ENCODE results near the gene ABL1.

ABL1 gene

DNA sequence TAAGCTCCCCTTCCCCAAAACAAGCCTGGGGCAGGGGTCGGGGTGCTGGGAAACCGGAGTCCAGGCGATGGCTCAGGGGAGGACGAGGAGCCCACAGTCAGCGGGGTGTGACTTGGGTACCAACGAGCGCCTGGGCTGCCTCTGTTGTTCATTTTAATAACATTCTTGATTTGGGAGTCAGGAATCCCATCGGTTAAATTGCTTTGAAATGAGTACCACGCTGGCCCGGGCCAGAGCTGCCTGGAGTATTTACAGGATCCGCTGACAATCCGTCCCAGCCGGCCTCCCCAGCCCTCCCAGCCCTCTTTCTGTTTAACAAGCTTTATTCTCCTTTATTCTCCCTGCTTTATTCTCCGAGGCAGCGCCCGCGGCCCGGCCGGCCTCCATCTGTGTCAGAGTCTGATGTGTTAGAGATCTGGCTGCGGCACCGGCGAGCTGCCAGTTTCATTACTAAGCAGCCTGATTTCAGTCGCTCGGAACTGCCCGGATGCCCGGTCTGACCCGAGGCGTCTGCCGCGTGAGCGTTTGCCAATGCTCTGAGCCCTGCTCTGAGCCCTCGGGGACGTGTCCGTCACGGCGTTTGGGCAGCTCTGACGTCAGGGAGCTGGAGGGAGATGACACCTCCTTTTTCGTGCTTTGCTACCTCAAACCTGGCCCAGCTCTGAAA lies 78.0 kb downstream of the ABL1 start:
- H3K4me3 ChIP-seq (ENCODE audit: low read length) = no peak overlapping the region
- peaks cover 1% of the 10 kb centered on the region; the same call in 1 of the 2 replicates for H3K4me1 ChIP-seq (ENCODE audit: control insufficient read depth, insufficient read depth, low read length)
- no CpG with 5 or more reads among the region's 38 CpGs for WGBS (ENCODE audit: insufficient coverage, insufficient read length)
- no peak for DNase-seq (ENCODE audit: low read depth, low spot score)
- H3K36me3 ChIP-seq (ENCODE audit: control insufficient read depth, insufficient read depth, low read length) = no peaks in the 10 kb centered on the region
- H3K27ac ChIP-seq (ENCODE audit: low read length) = no peak overlapping the region
- no peaks in the 10 kb centered on the region for H3K27me3 ChIP-seq (ENCODE audit: control insufficient read depth, insufficient read depth, low read length)
- H3K9me3 ChIP-seq (ENCODE audit: control insufficient read depth, insufficient read depth, low read length) = no peaks in the 10 kb centered on the region

- no peak overlapping the region for H3K27ac ChIP-seq (ENCODE audit: low read length)
- no peak for DNase-seq (ENCODE audit: low read depth, low spot score)
- WGBS (ENCODE audit: insufficient coverage, insufficient read length) = no CpG with 5 or more reads among the region's 23 CpGs
- no peaks in the 10 kb centered on the region for H3K27me3 ChIP-seq (ENCODE audit: control insufficient read depth, insufficient read depth, low read length)
- peaks cover 1% of the 10 kb centered on the region; the same call in 1 of the 2 replicates for H3K4me1 ChIP-seq (ENCODE audit: control insufficient read depth, insufficient read depth, low read length)
- no peak overlapping the region for H3K4me3 ChIP-seq (ENCODE audit: low read length)
- no peaks in the 10 kb centered on the region for H3K9me3 ChIP-seq (ENCODE audit: control insufficient read depth, insufficient read depth, low read length)
- H3K36me3 ChIP-seq (ENCODE audit: control insufficient read depth, insufficient read depth, low read length) = no peaks in the 10 kb centered on the region
Observed at GRCh38 chr9:130913599-130914416, 78.8 kb downstream of the ABL1 start.

- WGBS (ENCODE audit: insufficient coverage, insufficient read length) = no CpG with 5 or more reads among the region's 24 CpGs
- no peak for DNase-seq (ENCODE audit: low read depth, low spot score)
- H3K4me3 ChIP-seq (ENCODE audit: low read length) = no peak overlapping the region
Observed at GRCh38 chr9:130914417-130915095, 79.5 kb downstream of the ABL1 start.

DNA sequence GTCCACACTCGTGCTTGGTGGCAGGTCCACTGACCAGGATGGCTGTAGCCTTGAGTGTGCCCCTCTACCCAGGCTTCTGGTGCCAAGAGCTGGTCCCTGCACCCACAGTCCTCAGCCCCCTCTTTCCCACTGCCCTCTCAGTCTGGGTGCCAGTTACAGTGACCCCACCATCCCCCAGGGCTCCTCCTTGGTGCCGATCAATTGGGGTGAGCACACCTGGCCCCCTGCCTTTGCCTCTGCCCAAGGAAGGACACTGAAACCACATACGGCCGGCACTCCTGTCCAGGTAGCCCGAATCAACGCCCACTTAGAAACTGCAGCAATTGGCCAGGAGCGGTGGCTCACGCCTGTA lies 80.0 kb downstream of the ABL1 start:
- Histone ChIP-seq H3K9me3 (ENCODE audit: control insufficient read depth, insufficient read depth, low read length) (no peaks in the 10 kb centered on the region), H3K4me1 (ENCODE audit: control insufficient read depth, insufficient read depth, low read length) (0 out of 2 replicates have a peak, but pooled peaks cover 1% of the 10 kb centered on the region), H3K27me3 (ENCODE audit: control insufficient read depth, insufficient read depth, low read length) (no peaks in the 10 kb centered on the region), H3K27ac (ENCODE audit: low read length) (no peak overlapping the region), H3K4me3 (ENCODE audit: low read length) (no peak overlapping the region), H3K36me3 (ENCODE audit: control insufficient read depth, insufficient read depth, low read length) (no peaks in the 10 kb centered on the region)
- no peak for DNase-seq (ENCODE audit: low read depth, low spot score)
- no CpG with 5 or more reads among the region's 8 CpGs for WGBS (ENCODE audit: insufficient coverage, insufficient read length)

More at GRCh38 chr9:130914417-130915095, 79.5 kb downstream of the ABL1 start:
- Histone ChIP-seq H3K27ac (ENCODE audit: low read length) (no peak overlapping the region), H3K4me1 (ENCODE audit: control insufficient read depth, insufficient read depth, low read length) (0 out of 2 replicates have a peak, but pooled peaks cover 1% of the 10 kb centered on the region), H3K9me3 (ENCODE audit: control insufficient read depth, insufficient read depth, low read length) (no peaks in the 10 kb centered on the region), H3K36me3 (ENCODE audit: control insufficient read depth, insufficient read depth, low read length) (no peaks in the 10 kb centered on the region), H3K27me3 (ENCODE audit: control insufficient read depth, insufficient read depth, low read length) (no peaks in the 10 kb centered on the region)

DNA sequence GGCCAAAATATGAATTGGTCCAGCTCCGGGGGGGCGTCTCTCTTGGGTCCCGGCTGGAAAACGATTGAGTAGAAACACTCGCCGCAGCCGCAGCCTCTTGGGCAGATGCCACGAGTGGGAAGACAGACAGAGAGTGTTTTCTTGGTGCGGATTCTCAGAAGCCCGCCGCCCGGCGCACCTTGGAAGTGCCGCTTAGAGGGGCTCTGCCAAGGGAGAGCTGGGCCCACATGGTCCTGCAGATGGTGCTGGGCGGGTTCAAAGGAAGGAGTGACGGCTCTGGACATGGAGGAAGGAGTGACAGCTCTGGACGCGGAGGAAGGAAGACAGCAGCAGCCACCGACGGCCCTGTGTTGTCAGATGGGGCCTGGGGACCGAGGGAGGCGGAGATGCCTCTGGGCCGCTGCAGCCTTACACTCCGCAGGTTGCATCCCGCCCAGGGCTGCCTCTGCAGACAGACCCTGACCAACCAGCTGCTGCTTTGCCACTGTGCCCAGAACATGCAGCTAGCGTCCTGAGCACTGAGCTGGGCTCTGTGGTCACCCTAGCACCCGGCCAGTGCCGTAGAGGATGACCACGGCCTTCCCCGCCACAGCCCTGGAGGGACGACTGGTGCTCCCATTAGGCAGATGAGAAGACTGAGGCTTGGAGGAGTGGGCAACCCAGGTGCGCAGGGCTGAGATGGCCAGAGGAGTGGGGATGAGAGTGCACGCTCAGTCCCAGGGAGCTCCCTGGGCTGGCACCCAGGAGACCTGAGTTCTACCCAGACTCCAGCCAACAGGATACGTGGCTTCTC lies 82.3 kb downstream of the ABL1 start:
- no peaks in the 10 kb centered on the region for H3K36me3 ChIP-seq (ENCODE audit: control insufficient read depth, insufficient read depth, low read length)
- DNase-seq (ENCODE audit: low read depth, low spot score) = no peak
- 0 out of 2 replicates have a peak, but pooled peaks cover 1% of the 10 kb centered on the region for H3K4me1 ChIP-seq (ENCODE audit: control insufficient read depth, insufficient read depth, low read length)
- no CpG with 5 or more reads among the region's 34 CpGs for WGBS (ENCODE audit: insufficient coverage, insufficient read length)
- H3K27me3 ChIP-seq (ENCODE audit: control insufficient read depth, insufficient read depth, low read length) = no peaks in the 10 kb centered on the region
- no peaks in the 10 kb centered on the region for H3K9me3 ChIP-seq (ENCODE audit: control insufficient read depth, insufficient read depth, low read length)
- no peak overlapping the region for H3K4me3 ChIP-seq (ENCODE audit: low read length)
- H3K27ac ChIP-seq (ENCODE audit: low read length) = no peak overlapping the region

DNA sequence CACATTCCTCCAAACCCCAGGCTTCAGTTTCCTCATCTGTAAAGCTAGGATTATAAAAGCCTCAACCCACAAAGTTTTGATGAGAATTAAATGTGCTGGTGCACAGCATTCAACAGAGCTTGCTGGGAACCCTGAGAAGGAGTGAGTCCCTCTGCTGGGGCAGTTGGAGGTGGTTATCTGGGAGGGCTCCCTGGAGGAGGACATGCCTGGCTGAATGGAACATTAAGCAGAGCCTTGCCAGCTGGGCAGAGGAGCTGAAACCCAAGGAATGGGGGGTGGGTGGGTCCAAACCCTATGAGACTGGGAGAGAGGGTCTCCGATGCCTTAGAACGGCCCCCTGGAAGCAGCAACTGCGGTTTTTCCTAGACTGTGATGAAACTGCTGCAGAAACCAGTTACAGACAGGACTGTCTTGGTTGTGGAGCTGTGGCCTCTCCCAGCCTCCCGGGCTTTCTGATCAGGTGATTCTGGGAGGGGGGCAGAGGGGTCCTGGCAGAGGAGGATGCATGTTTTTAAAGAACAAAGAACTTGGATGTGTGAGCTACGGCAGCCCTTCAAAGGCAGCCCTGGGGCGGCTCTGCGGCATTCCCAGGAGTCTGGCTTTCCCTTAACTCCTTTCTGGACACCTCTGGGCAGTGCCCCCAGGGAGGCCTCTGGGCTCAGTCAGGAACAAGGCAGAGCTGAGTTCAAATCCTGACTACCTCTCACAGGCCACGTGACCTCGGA lies 83.2 kb downstream of the ABL1 start:
- Histone ChIP-seq H3K36me3 (ENCODE audit: control insufficient read depth, insufficient read depth, low read length) (no peaks in the 10 kb centered on the region), H3K4me3 (ENCODE audit: low read length) (no peak overlapping the region), H3K9me3 (ENCODE audit: control insufficient read depth, insufficient read depth, low read length) (no peaks in the 10 kb centered on the region), H3K27ac (ENCODE audit: low read length) (no peak overlapping the region), H3K27me3 (ENCODE audit: control insufficient read depth, insufficient read depth, low read length) (no peaks in the 10 kb centered on the region), H3K4me1 (ENCODE audit: control insufficient read depth, insufficient read depth, low read length) (0 out of 2 replicates have a peak, but pooled peaks cover 1% of the 10 kb centered on the region)
- DNase-seq (ENCODE audit: low read depth, low spot score) = no peak
- no CpG with 5 or more reads among the region's 9 CpGs for WGBS (ENCODE audit: insufficient coverage, insufficient read length)

DNA sequence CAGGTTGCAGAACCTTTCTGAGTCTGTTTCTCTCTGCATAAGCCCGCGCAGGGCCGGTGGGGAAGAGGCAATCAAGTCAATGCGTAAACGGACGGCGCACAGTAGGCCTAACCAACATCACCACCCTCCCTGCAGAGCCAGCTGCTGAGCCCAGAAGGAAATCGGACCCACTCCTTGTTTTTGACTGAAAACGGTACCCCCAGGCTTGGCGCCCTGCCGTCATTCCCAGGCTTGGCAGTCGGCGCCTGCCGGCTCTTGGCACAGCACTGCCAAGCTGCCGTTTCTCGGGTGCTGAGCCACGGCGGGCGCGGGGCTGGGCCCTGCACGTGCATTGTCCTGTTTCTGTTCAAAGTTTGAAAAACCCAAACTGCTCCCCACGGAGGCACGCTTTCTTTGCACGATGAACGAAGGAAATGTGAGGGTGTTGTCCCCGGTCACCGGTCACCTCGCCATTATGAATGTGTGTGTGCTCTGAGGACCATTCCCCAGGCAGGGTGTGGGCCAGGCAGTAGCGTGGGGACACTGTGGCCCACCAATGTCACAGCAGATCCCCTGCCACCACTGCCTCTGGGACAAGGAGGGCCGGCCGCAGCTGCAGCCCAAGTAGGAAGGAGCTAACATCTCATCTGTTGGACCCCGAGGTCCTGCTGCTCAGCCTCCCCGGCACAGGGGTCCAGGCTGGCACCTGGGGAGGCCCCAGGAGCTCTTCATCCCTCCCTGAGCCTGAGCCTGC lies 83.9 kb downstream of the ABL1 start:
- Histone ChIP-seq H3K27me3 (ENCODE audit: control insufficient read depth, insufficient read depth, low read length) (no peaks in the 10 kb centered on the region), H3K36me3 (ENCODE audit: control insufficient read depth, insufficient read depth, low read length) (no peaks in the 10 kb centered on the region), H3K4me1 (ENCODE audit: control insufficient read depth, insufficient read depth, low read length) (no peaks in the 10 kb centered on the region), H3K27ac (ENCODE audit: low read length) (no peak overlapping the region), H3K4me3 (ENCODE audit: low read length) (no peak overlapping the region), H3K9me3 (ENCODE audit: control insufficient read depth, insufficient read depth, low read length) (no peaks in the 10 kb centered on the region)
- WGBS (ENCODE audit: insufficient coverage, insufficient read length) = no CpG with 5 or more reads among the region's 33 CpGs
- no peak for DNase-seq (ENCODE audit: low read depth, low spot score)

- DNase-seq (ENCODE audit: low read depth, low spot score) = no peak
- Histone ChIP-seq H3K9me3 (ENCODE audit: control insufficient read depth, insufficient read depth, low read length) (no peaks in the 10 kb centered on the region), H3K4me3 (ENCODE audit: low read length) (no peak overlapping the region), H3K27me3 (ENCODE audit: control insufficient read depth, insufficient read depth, low read length) (no peaks in the 10 kb centered on the region), H3K36me3 (ENCODE audit: control insufficient read depth, insufficient read depth, low read length) (no peaks in the 10 kb centered on the region), H3K4me1 (ENCODE audit: control insufficient read depth, insufficient read depth, low read length) (no peaks in the 10 kb centered on the region), H3K27ac (ENCODE audit: low read length) (no peak overlapping the region)
- no CpG with 5 or more reads among the region's 14 CpGs for WGBS (ENCODE audit: insufficient coverage, insufficient read length)
Observed at GRCh38 chr9:130919559-130920145, 84.6 kb downstream of the ABL1 start.

DNA sequence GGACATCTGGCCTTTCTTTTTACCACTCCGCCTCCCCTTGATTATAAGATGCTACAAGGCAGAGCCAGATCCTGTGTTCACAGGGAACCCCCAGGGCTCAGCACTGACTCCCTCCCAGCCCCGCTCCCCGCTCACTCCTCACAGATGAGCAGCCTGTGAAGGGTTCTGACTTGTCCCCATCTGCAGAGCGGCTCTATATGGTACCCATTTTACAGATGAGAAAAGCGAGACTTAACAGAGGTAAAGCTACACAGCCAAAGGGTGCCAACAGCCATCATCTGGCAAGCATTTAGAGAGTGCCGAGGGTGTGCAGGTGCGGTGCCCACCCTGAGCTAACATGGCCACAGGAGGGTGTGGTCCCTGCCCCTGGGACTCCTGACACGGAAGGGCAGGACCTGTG lies 85.2 kb downstream of the ABL1 start:
- H3K4me3 ChIP-seq (ENCODE audit: low read length) = no peak overlapping the region
- H3K4me1 ChIP-seq (ENCODE audit: control insufficient read depth, insufficient read depth, low read length) = no peaks in the 10 kb centered on the region

More for the DNA sequence above, 85.2 kb downstream of the ABL1 start:
- no peaks in the 10 kb centered on the region for H3K27me3 ChIP-seq (ENCODE audit: control insufficient read depth, insufficient read depth, low read length)
- DNase-seq (ENCODE audit: low read depth, low spot score) = no peak
- H3K36me3 ChIP-seq (ENCODE audit: control insufficient read depth, insufficient read depth, low read length) = no peaks in the 10 kb centered on the region
- H3K9me3 ChIP-seq (ENCODE audit: control insufficient read depth, insufficient read depth, low read length) = no peaks in the 10 kb centered on the region
- H3K27ac ChIP-seq (ENCODE audit: low read length) = no peak overlapping the region
- WGBS (ENCODE audit: insufficient coverage, insufficient read length) = no CpG with 5 or more reads among the region's 8 CpGs

Measured in iPS DF 6.9 (cell line).